Measurements from ENCODE around the gene DENND2C.
A peak's percentile ranks its signal among the peaks of the same experiment; 100 is the strongest.

Gene DENND2C

DNA sequence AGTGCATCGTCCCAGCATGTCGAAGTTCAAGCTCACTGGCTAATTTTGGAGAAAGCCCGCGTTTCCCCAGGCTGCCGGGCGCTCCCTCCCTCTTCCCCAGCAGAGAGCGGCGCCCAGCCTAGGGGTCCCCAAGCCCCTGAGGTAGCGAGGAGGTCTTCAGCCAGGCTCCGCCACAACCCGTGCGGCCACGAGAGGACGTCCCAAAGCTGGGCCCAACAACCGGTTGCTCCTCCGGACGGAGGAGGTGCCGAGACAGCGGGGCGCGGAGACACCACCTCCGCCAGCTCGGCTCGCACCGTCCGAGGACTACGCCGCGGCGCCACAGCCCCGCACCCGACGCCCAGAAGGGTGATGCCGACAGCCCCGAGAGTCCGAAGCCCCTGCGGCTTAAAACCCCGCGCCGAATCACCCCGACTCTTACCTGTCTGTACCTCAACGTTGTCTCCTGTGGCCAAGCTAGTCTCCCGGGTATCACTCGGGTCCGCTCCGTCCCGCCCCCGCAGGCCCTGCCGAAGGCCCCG is at the start of gene DENND2C:
DENND2C (minus strand) TSS at position 488 of the 521 bp plus-strand sequence. CDS start 44,065 bp downstream, outside the sequence.
- DNase-seq = no peak

DNA sequence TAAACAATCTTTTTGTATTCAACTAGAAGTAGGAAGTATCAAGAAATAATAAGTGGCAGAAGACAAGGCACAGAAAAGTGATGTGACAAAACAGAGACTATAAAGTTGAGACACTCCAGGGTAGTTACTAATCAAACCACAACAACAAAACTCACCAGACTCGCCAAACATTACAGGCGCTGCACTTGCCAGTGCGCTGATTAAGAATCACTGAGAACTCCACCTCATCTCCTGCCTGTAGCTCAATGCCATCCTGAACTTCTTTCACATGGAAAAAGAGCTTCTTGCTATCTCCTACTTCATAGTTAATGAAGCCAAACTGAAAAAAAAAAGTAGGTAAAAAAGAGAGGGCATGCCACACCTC is 49.6 kb upstream of the DENND2C start:
- no peak for DNase-seq

GRCh38 chr1:114718661-114719423 is 49.0 kb upstream of the DENND2C start:
- DNase-seq = no peak

GRCh38 chr1:114716304-114717170 is 46.7 kb upstream of the DENND2C start, which contains the start of gene NRAS:
Gene NRAS (minus strand): TSS chr1:114716771. CDS start chr1:114716160, 611 bp downstream.
- DNase-seq = peak; percentile 94

GRCh38 chr1:114715952-114716303 is 46.1 kb upstream of the DENND2C start:
- DNase-seq = no peak

GRCh38 chr1:114712977-114713376 is 43.1 kb upstream of the DENND2C start:
- DNase-seq = no peak

- no peak for DNase-seq
Observed at GRCh38 chr1:114710360-114710759, 40.5 kb upstream of the DENND2C start.

GRCh38 chr1:114707604-114708003 is 37.8 kb upstream of the DENND2C start:
- no peak for DNase-seq

DNA sequence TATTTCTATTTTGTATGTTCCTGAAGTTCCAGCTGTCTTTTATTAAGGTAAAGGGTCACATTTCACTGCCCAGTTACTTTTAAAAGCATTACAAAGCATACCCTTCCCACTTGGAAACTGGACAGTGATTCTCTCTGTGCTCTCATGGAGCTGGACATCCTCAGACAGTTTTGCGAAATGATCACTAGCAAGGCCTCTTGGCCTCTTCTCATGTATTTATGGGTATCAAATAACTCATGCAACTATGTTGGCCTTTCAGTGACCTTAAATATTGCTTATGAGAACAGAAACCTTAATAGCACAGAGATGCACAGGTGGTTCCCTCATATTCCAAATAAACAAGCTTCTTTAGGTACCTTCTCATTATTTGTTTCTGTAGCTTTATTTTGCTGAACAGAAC is 33.4 kb upstream of the DENND2C start:
- no peak for DNase-seq

- no peak for DNase-seq
Observed at GRCh38 chr1:114702737-114703136, 32.9 kb upstream of the DENND2C start.

- DNase-seq = no peak
Observed at GRCh38 chr1:114701931-114702330, 32.1 kb upstream of the DENND2C start.

- DNase-seq = no peak
Observed at GRCh38 chr1:114700036-114700600, 30.3 kb upstream of the DENND2C start.

DNA sequence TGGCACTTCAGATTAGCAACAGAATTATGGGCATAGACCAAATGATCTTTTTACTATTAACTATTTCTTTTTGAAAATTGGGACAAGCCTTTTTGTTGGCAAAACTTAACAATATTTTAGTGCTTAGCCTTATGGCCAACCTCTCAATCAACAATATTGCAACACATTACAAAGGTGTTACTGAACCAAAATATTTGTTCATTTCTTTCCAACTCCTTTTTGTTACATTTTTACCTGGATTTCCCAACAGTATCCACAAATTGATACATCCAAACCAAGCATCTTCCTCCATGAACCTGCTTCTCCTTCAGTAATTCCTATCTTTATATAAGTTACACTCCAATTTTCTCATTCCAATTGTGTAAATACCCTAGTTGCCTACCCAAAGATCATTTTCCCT is 27.0 kb upstream of the DENND2C start:
- no peak for DNase-seq

- DNase-seq = no peak
Observed at GRCh38 chr1:114695430-114696058, 25.7 kb upstream of the DENND2C start, which contains the start of gene AMPD1. Gene AMPD1 (minus strand): TSS chr1:114695546. CDS start chr1:114695471, 75 bp downstream.

DNA sequence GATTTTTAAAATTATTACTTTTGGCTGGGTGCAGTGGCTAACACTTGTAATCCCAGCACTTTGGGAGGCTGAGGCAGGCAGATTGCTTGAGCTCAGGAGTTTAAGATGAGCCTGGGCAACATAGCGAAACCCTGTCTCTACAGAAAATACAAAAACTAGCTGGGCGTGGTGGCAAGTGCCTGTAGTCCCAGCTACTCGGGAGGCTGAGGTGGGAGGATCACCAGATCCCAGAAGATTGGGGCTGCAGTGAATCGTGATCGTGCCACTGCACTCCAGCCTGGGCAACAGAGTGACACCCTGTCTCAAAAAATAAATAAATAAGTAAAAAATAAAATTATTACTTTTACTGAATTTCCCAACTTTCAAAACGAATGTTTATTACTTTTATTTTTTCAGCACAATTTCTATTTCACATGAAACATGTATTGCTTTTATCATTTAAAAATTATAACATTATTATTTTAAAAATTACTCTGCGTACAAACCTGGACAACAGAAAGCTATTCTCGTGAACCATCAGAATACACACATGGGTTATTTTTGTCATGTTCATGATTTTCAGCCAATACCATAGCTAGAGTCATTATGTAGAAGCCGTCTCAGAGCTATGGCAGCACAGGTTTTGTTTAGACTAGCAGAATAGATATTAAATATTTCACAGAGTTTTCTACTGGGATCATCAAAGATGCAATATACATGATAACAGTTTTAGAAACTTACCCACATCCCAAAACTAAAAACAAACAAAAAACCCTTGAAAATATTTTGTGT is 24.9 kb upstream of the DENND2C start:
- DNase-seq = no peak

- DNase-seq = no peak
Observed at GRCh38 chr1:114692947-114693346, 23.1 kb upstream of the DENND2C start.

GRCh38 chr1:114691061-114691460 is 21.2 kb upstream of the DENND2C start:
- no peak for DNase-seq

GRCh38 chr1:114690148-114690547 is 20.3 kb upstream of the DENND2C start:
- DNase-seq = no peak

- DNase-seq = no peak
Observed at GRCh38 chr1:114688526-114688925, 18.7 kb upstream of the DENND2C start.

DNA sequence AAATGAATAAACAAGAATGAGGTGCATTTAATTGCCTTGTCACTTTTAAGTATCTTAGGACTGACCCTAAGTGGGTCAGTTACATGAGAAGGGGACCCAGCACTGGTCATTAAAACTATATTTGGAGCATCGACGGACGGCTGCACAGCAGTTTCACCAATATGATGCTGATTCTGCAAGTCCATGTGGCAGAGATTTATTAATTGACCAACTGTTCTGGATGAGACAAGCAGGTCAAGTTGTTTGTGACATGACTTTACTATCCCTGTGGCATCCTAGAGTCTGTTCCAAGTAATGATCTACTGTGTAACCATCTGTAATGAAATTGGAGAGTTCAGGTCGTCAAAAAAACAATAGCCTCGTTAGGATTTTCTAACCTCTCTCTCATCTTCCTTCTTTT is 16.0 kb upstream of the DENND2C start:
- DNase-seq = no peak

GRCh38 chr1:114677691-114678090 is 7.8 kb upstream of the DENND2C start:
- DNase-seq = no peak

GRCh38 chr1:114676115-114676514 is 6.3 kb upstream of the DENND2C start:
- no peak for DNase-seq

All from NCI-H2171 (cell line).